Fibroblast of lung (primary cell): ENCODE measurements around the gene SPSB1. TPM values are rescaled to one million over a fixed set of nuclear protein-coding genes. Genes with fewer than 3 reads are reported as not detected.

ENCODE experiments used
- DNase-seq, 2 donors: peaks; one replicate each; pipeline versions ENCODE4 v3.0.0 to v3.0.0-alpha.2; 2010; ENCODE audit warnings: low read depth in 2 of 2
- H2AFZ ChIP-seq: 2 replicates; pipeline ENCODE4 v1.5.1; 2012; ENCODE audit warnings: low read length, control low read depth, inconsistent platforms
- H3K27ac ChIP-seq: 2 replicates; pipeline ENCODE4 v1.5.1; 2011; ENCODE audit warnings: low read length, control low read depth; ENCODE audit not compliant: insufficient read depth
- H3K27me3 ChIP-seq: 2 replicates; pipeline ENCODE4 v1.5.1; 2011; ENCODE audit warnings: mild to moderate bottlenecking, low read length; ENCODE audit not compliant: control insufficient read depth, insufficient read depth
- H3K36me3 ChIP-seq: 2 replicates; pipeline ENCODE4 v1.5.1; 2011; ENCODE audit warnings: low read length; ENCODE audit not compliant: control insufficient read depth, insufficient read depth
- H3K4me1 ChIP-seq: 2 replicates; pipeline ENCODE4 v1.5.1; 2011; ENCODE audit warnings: low read length; ENCODE audit not compliant: control insufficient read depth, insufficient read depth; ENCODE audit errors: extremely low read depth
- H3K4me2 ChIP-seq: 2 replicates; pipeline ENCODE4 v1.5.1; 2011; ENCODE audit warnings: low read length, control low read depth; ENCODE audit not compliant: insufficient read depth; ENCODE audit errors: extremely low read depth
- H3K4me3 ChIP-seq, 4 experiments: fragments of 200-600 bp in 1 of 4; sonication (generic) in 1 of 4; replicated peaks in 1 of 4; 2 replicates each; pipeline ENCODE4 v1.5.1; 2011 to 2016; ENCODE audit warnings: low read length in 4 of 4, low read depth in 3 of 4, mild to moderate bottlenecking in 3 of 4, control low read depth in 2 of 4, inconsistent platforms in 1 of 4, mixed read lengths in 1 of 4; ENCODE audit not compliant: insufficient read depth in 1 of 4; ENCODE audit errors: control extremely low read depth in 1 of 4
- H3K79me2 ChIP-seq: 2 replicates; pipeline ENCODE4 v1.5.1; 2012; ENCODE audit warnings: mild to moderate bottlenecking, low read length, inconsistent platforms; ENCODE audit not compliant: control insufficient read depth, insufficient read depth
- H3K9ac ChIP-seq: 2 replicates; pipeline ENCODE4 v1.5.1; 2011; ENCODE audit warnings: mild to moderate bottlenecking, low read length, control low read depth; ENCODE audit not compliant: insufficient read depth
- H3K9me3 ChIP-seq: 2 replicates; pipeline ENCODE4 v1.5.1; 2012; ENCODE audit warnings: low read depth, low read length; ENCODE audit not compliant: control insufficient read depth, insufficient read depth
- H4K20me1 ChIP-seq: 2 replicates; pipeline ENCODE4 v1.5.1; 2011; ENCODE audit warnings: low read length; ENCODE audit not compliant: control insufficient read depth, insufficient read depth; ENCODE audit errors: extremely low read depth
- CTCF ChIP-seq, 2 donors: IDR thresholded peaks in 1 of 2; conservative IDR thresholded peaks in 1 of 2; 1 replicate in 1 of 2; 2 replicates in 1 of 2; pipeline ENCODE4 v1.5.1; 2011 to 2012; ENCODE audit warnings: low read length in 2 of 2, control low read depth in 1 of 2, inconsistent platforms in 1 of 2, low read depth in 1 of 2, mild to moderate bottlenecking in 1 of 2
- EZH2 ChIP-seq: IDR thresholded peaks from 2 replicates; pipeline ENCODE4 v1.5.1; 2012; ENCODE audit warnings: low read length, control low read depth, mild to moderate bottlenecking; ENCODE audit errors: missing control alignments
- polyA plus RNA-seq, 2 donors: library from polyadenylated mRNA; depleted of rRNA in 1 of 2; stranded (reverse) in 1 of 2; unstranded in 1 of 2; fragments of >200 nt; gene quantifications; 2 replicates each; pipeline ENCODE4 v1.2.1, GENCODE V29; 2011 to 2012; ENCODE audit warnings: missing spikeins in 1 of 2
- total RNA-seq: library from RNA; depleted of rRNA; stranded (reverse); fragments of >200 nt; gene quantifications from 2 replicates; pipeline ENCODE4 v1.2.1, GENCODE V29; 2014

SPSB1 gene
- total and polyA plus RNA-seq, 2 donors (not counting 1 experiment from before 2014, with no cell fraction given) = 14.3 to 20.6 TPM

DNA sequence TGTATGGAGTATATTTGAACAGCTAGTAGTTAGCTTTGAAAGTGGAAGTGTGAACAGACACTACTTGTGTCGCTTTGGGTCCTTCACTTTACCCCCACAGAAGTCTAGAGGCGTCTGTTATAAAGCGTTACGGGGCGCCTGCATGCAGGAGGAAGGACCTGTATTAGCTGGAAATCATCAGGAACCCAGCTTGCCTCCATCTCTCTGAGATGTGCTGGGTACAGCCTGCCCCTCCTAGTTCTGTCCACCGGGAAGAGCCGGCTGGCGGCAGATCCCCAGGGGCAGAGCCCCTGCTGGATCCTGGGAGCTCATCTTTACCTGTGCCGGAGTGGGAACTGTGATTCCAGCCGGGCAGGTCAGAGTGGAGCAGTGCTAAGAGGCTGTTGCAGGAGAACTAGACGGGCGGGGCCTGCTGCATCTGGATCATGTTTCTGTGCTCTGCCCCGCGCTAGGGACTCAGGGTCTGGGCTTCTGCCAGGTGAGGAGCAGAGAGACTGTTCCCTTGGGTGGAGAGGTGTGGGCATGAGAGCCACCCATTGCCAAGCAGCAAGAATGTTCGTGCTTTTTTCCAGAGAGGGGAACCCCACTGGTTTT is 22.3 kb upstream of the SPSB1 start:
- Histone ChIP-seq H3K9ac (no peak overlapping the region), H3K4me3 (no peak overlapping the region), H4K20me1 (no peaks in the 10 kb centered on the region), H3K36me3 (no peaks in the 10 kb centered on the region), H3K27ac (no peak overlapping the region), H3K9me3 (no peaks in the 10 kb centered on the region), H3K4me2 (peak overlapping the region; percentile 15), H2AFZ (no peak overlapping the region), H3K79me2 (no peaks in the 10 kb centered on the region), H3K4me1 (peaks cover 5% of the 10 kb centered on the region), H3K27me3 (no peaks in the 10 kb centered on the region)
- peak in 1 of 2 donors; percentile 18 for DNase-seq
- TF ChIP-seq EZH2 (no peak), CTCF (conservative IDR thresholded peaks at IDR 0.05 in 1 of 2, IDR thresholded peaks at IDR 0.05 in 1 of 2; ENCODE audit: low read depth in 1 of 2, low read length in 2 of 2) (no peak)

DNA sequence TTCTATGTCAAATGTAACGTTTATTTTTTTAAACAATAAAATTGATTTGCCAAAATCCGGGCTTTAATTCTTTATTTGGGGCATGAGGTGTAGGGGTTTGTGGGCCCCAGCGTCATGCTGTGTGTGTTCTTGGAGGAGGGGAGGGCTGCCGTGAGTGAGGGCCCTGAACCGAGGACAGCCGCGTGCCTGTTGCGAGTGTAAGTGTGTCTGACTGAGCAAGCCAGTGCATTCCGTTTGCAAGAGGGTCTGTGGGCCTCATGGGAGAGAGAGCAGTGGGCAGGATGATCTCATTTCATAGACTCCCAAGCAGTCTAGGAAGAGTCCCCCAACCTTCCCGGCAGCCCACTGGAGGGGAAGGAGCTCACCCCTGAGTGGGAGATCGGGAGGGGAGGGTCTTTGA is 21.4 kb upstream of the SPSB1 start:
- peak in 1 of 2 donors; percentile 53 for DNase-seq
- Histone ChIP-seq H4K20me1 (no peaks in the 10 kb centered on the region), H3K4me1 (peaks cover 8% of the 10 kb centered on the region), H3K9me3 (no peaks in the 10 kb centered on the region), H3K4me3 (no peak overlapping the region), H3K4me2 (no peak overlapping the region), H3K79me2 (no peaks in the 10 kb centered on the region), H3K36me3 (no peaks in the 10 kb centered on the region), H3K27me3 (no peaks in the 10 kb centered on the region), H3K27ac (no peak overlapping the region), H2AFZ (no peak overlapping the region), H3K9ac (no peak overlapping the region)
- no peak for TF ChIP-seq EZH2

DNA sequence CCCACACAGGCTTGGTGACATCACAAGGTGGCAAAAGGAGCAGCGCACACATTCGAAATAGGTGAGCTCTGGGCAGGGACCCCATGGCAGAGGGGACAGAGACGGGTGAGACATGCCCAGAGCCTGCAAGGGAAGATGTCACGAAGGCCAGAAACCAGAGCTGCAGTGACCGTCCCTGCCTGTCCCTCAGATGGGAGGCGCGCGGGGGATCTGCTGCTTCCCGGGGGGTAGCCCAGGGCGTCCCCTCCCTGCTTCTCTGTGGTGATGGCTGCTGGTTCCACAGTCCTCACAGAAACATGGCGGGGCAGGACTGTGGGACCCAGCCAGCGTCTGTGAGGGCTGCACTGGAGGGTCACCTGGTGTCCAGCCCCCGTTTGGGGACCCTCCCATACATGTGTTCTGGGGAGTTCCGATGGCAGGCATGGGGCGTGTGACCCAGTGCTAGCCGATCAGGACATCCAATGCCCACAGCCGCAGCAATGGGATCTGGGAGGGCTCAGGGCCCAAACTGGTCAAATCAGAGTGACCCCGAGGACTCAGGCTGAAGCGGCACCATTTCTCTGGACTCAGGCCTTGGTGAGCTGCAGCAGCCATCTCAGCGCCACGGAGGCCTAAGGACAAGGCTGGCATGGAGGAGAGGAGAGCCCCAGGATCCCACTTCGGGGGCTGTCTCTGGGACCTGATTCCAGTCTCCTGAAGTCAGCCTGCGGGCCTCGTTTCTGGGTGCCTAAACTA is 20.7 kb upstream of the SPSB1 start:
- Histone ChIP-seq H3K9ac (no peak overlapping the region), H3K27me3 (no peaks in the 10 kb centered on the region), H3K36me3 (no peaks in the 10 kb centered on the region), H3K79me2 (no peaks in the 10 kb centered on the region), H3K27ac (no peak overlapping the region), H3K4me1 (peaks cover 8% of the 10 kb centered on the region), H3K9me3 (no peaks in the 10 kb centered on the region), H4K20me1 (no peaks in the 10 kb centered on the region), H2AFZ (no peak overlapping the region), H3K4me2 (no peak overlapping the region), H3K4me3 (no peak overlapping the region)
- no peak for DNase-seq
- TF ChIP-seq EZH2 = no peak
- TF ChIP-seq CTCF (conservative IDR thresholded peaks at IDR 0.05 in 1 of 2, IDR thresholded peaks at IDR 0.05 in 1 of 2; ENCODE audit: low read depth in 1 of 2, low read length in 2 of 2) = no peak
